ENCODE results near the gene DRG2.

DNA sequence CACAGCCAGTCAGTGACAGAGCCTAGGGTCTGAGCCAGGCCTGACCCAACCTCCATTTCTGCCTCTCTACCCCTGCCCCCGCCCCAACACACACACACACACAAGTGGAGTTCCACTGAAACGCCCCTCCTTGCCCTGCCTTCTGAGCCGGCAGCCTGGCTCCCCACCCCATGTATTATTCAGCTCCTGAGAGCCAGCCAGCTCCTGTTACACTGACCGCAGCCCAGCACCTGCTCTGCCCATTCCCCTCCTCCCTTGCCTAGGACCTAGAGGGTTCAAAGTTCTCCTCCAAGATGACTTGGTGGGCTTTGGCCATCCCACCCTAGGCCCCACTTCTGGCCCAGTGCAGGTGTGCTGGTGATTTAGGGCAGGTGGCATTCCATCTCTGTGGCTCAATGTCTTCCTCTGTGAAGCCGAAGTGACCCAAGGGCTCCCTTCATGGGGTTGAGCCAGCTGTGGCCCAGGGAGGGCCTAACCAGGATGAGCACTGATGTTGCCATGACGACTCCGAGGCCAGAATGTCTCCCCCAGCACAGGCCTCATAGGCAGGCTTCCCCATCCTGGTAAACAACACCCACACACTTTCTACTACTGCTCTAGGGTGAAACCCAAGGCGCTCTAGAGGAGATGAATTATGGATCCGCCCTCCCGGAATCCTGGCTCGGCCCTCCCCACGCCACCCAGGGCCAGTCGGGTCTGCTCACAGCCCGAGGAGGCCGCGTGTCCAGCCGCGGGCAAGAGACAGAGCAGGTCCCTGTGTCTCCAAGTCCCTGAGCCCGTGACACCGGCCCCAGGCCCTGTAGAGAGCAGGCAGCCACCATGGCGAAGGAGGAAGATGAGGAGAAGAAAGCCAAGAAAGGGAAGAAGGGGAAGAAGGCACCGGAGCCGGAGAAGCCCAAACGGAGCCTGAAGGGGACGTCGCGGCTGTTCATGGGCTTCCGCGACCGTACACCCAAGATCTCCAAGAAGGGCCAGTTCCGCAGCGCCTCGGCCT, 30.5 kb downstream of the DRG2 start:
- no peak for TF ChIP-seq CTCF (IDR thresholded peaks at IDR 0.05; ENCODE audit: borderline replicate concordance, extremely low read depth, low read length, poor library complexity, severe bottlenecking)
- TF ChIP-seq EZH2 (IDR thresholded peaks at IDR 0.05; ENCODE audit: borderline replicate concordance, low read depth, low read length, severe bottlenecking): no peak
